Neural progenitor cell (in vitro differentiated cells): ENCODE measurements around the gene TMEM59. TPM values are rescaled to one million over a fixed set of nuclear protein-coding genes. Genes with fewer than 3 reads are reported as not detected.

ENCODE experiments used
- DNase-seq: peaks from one replicate; pipeline ENCODE4 v3.0.0-alpha.2; 2016; ENCODE audit warnings: low spot score
- H2AFZ ChIP-seq: fragments of 200-600 bp; sonication (generic); replicated peaks from 2 replicates; pipeline ENCODE4 v1.6.1; 2016; ENCODE audit warnings: antibody characterized with exemption
- H3F3A ChIP-seq: fragments of 200-600 bp; sonication (generic); 2 replicates; pipeline ENCODE4 v1.6.1; 2016; ENCODE audit warnings: antibody characterized with exemption, low read depth
- H3K27ac ChIP-seq: fragments of 200-600 bp; sonication (generic); 2 replicates; pipeline ENCODE4 v1.5.1; 2016; ENCODE audit warnings: mild to moderate bottlenecking
- H3K27me3 ChIP-seq: fragments of 200-600 bp; sonication (generic); 2 replicates; pipeline ENCODE4 v1.6.1; 2016; ENCODE audit warnings: mild to moderate bottlenecking, moderate library complexity
- H3K36me3 ChIP-seq: fragments of 200-600 bp; sonication (generic); 2 replicates; pipeline ENCODE4 v1.5.1; 2016
- H3K4me1 ChIP-seq: fragments of 200-600 bp; sonication (generic); 2 replicates; pipeline ENCODE4 v1.6.1; 2016; ENCODE audit warnings: mixed run types
- H3K4me2 ChIP-seq: fragments of 200-600 bp; sonication (generic); 2 replicates; pipeline ENCODE4 v1.6.1; 2016
- H3K4me3 ChIP-seq: fragments of 200-600 bp; sonication (generic); 2 replicates; pipeline ENCODE4 v1.5.1; 2016
- H3K79me2 ChIP-seq: fragments of 200-600 bp; sonication (generic); 2 replicates; pipeline ENCODE4 v1.6.1; 2016; ENCODE audit warnings: low read depth
- H3K9ac ChIP-seq: fragments of 200-600 bp; sonication (generic); 2 replicates; pipeline ENCODE4 v1.6.1; 2016
- H3K9me3 ChIP-seq: fragments of 200-600 bp; sonication (generic); 2 replicates; pipeline ENCODE4 v1.5.1; 2016; ENCODE audit warnings: low read depth
- H4K20me1 ChIP-seq: fragments of 200-600 bp; sonication (generic); 2 replicates; pipeline ENCODE4 v1.6.1; 2016; ENCODE audit warnings: low read depth
- H3K27ac Mint-ChIP-seq: 3 replicates; pipeline ENCODE4 v1.8.0; 2021; ENCODE audit warnings: mixed read lengths
- H3K27me3 Mint-ChIP-seq: 2 replicates; pipeline ENCODE4 v1.8.0; 2022; ENCODE audit warnings: low read depth, mild to moderate bottlenecking, inconsistent platforms, moderate library complexity, mixed read lengths; ENCODE audit not compliant: insufficient read depth
- H3K36me3 Mint-ChIP-seq: 3 replicates; pipeline ENCODE4 v1.8.0; 2021; ENCODE audit warnings: mixed read lengths
- H3K4me1 Mint-ChIP-seq: 3 replicates; pipeline ENCODE4 v1.8.0; 2021; ENCODE audit warnings: mixed read lengths
- H3K4me3 Mint-ChIP-seq: 3 replicates; pipeline ENCODE4 v1.8.0; 2021; ENCODE audit warnings: mild to moderate bottlenecking, moderate library complexity, mixed read lengths
- H3K9me3 Mint-ChIP-seq: 3 replicates; pipeline ENCODE4 v1.8.0; 2020; ENCODE audit warnings: mixed read lengths
- CTCF ChIP-seq: fragments of 200-600 bp; sonication (generic); IDR thresholded peaks from 2 replicates; pipeline ENCODE4 v1.5.1; 2017; ENCODE audit warnings: antibody characterized with exemption, mild to moderate bottlenecking
- EZH2 ChIP-seq: fragments of 200-600 bp; sonication (generic); IDR thresholded peaks from 2 replicates; pipeline ENCODE4 v1.6.1; 2017; ENCODE audit warnings: antibody characterized with exemption, mild to moderate bottlenecking, moderate library complexity
- EZH2phosphoT487 ChIP-seq: fragments of 200-600 bp; sonication (generic); IDR thresholded peaks from 2 replicates; pipeline ENCODE4 v1.6.1; 2017; ENCODE audit warnings: antibody characterized with exemption
- total RNA-seq: library from RNA; depleted of rRNA; stranded (reverse); fragments of >200 nt; gene quantifications from 2 replicates; pipeline ENCODE4 v1.2.3, GENCODE V29; 2015; ENCODE audit warnings: low replicate concordance

TMEM59 gene
- total RNA-seq, 1 donor from 2014 or later, result 139 TPM

DNA sequence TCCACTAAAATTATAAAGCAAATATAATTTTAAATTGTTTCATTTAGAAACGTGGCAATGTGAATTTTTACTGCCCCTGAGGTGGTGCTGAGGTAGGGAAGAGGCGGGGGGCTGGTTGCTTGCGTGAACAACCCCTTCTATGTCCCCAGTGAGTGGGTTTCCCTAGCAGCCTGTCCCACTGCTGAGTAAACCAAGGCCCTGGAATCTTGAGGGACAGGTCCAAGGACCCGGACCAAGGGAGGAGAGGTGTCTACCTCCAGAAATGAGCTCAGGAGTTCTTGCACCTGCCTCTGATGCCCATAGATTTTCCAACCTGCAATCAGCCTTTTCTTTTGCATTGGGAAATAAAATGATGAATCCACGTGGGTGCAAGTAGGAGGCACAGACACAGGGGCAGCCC is 34.4 kb downstream of the TMEM59 start:
- TF ChIP-seq EZH2 (no peak), EZH2phosphoT487 (no peak), CTCF (no peak)
- Mint-ChIP-seq H3K4me1 (peaks cover 10% of the 10 kb centered on the region), H3K4me3 (no peak overlapping the region), H3K27me3 (peaks cover 2% of the 10 kb centered on the region), H3K36me3 (no peaks in the 10 kb centered on the region), H3K9me3 (no peaks in the 10 kb centered on the region), H3K27ac (no peak overlapping the region)
- Histone ChIP-seq H3K79me2 (no peaks in the 10 kb centered on the region), H3K27ac (no peak overlapping the region), H2AFZ (no peak overlapping the region), H3K4me3 (no peak overlapping the region), H3K36me3 (no peaks in the 10 kb centered on the region), H3K9ac (no peak overlapping the region), H3K4me1 (no peaks in the 10 kb centered on the region), H3K27me3 (no peaks in the 10 kb centered on the region), H3F3A (no peaks in the 10 kb centered on the region), H4K20me1 (no peaks in the 10 kb centered on the region), H3K9me3 (no peaks in the 10 kb centered on the region), H3K4me2 (no peak overlapping the region)
- no peak for DNase-seq

DNA sequence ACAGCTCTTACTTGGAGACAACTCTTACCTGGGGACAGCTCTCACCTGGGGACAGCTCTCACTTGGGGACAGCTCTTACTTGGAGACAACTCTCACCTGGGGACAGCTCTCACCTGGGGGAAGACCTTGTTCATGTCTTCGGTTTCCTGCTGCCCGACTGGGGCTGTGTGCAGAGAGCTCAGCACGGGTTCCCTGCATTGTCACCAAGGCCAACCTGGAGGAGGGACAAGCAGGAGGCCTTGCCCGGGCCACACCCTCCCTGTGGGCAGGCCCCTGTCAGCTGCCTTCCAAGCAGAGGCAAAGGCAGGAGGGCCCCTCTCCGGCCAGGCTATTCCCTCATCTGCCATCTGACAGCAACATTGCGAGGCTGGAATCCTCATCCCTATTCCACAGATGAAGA is 35.0 kb downstream of the TMEM59 start, which contains the start of gene LDLRAD1:
Gene LDLRAD1 (minus strand): TSS at position 208 of the 400 bp plus-strand sequence. CDS start 74 bp downstream, at position 134.
- Histone ChIP-seq H3K36me3 (no peaks in the 10 kb centered on the region), H3K4me2 (no peak within 1 kb of the TSS), H3F3A (no peaks in the 10 kb centered on the region), H3K27ac (no peak within 1 kb of the TSS), H3K9ac (no peak within 1 kb of the TSS), H4K20me1 (no peaks in the 10 kb centered on the region), H3K4me3 (no peak within 1 kb of the TSS), H3K9me3 (no peaks in the 10 kb centered on the region), H3K27me3 (no peaks in the 10 kb centered on the region), H3K4me1 (no peaks in the 10 kb centered on the region), H3K79me2 (no peaks in the 10 kb centered on the region), H2AFZ (no peak within 1 kb of the TSS)
- Mint-ChIP-seq H3K9me3 (no peaks in the 10 kb centered on the region), H3K27ac (no peak within 1 kb of the TSS), H3K4me1 (peaks cover 14% of the 10 kb centered on the region), H3K36me3 (no peaks in the 10 kb centered on the region), H3K4me3 (no peak within 1 kb of the TSS), H3K27me3 (peaks cover 2% of the 10 kb centered on the region)
- no peak for DNase-seq
- TF ChIP-seq EZH2phosphoT487, result no peak
- TF ChIP-seq CTCF, result no peak
- TF ChIP-seq EZH2, result no peak

GRCh38 chr1:54016343-54017282 is 36.4 kb downstream of the TMEM59 start:
- H3K4me3 Mint-ChIP-seq, result no peak overlapping the region
- no peaks in the 10 kb centered on the region for H3K9me3 ChIP-seq
- no peaks in the 10 kb centered on the region for H3K27me3 ChIP-seq
- peaks cover 14% of the 10 kb centered on the region for H3K4me1 Mint-ChIP-seq
- TF ChIP-seq EZH2phosphoT487 (no peak), EZH2 (no peak), CTCF (no peak)
- no peak overlapping the region for H2AFZ ChIP-seq
- no peak overlapping the region for H3K4me2 ChIP-seq
- H3K79me2 ChIP-seq, result no peaks in the 10 kb centered on the region
- no peaks in the 10 kb centered on the region for H3F3A ChIP-seq
- H3K36me3 ChIP-seq, result no peaks in the 10 kb centered on the region
- no peak overlapping the region for H3K9ac ChIP-seq
- no peaks in the 10 kb centered on the region for H3K9me3 Mint-ChIP-seq
- no peaks in the 10 kb centered on the region for H3K4me1 ChIP-seq
- no peak overlapping the region for H3K27ac ChIP-seq
- H3K27me3 Mint-ChIP-seq, result peaks cover 4% of the 10 kb centered on the region
- no peak overlapping the region for H3K27ac Mint-ChIP-seq
- no peak for DNase-seq
- no peaks in the 10 kb centered on the region for H3K36me3 Mint-ChIP-seq
- no peak overlapping the region for H3K4me3 ChIP-seq
- H4K20me1 ChIP-seq, result no peaks in the 10 kb centered on the region
